Measurements from ENCODE around the gene CUTA.
A peak's percentile ranks its signal among the peaks of the same experiment; 100 is the strongest.

CUTA gene

DNA sequence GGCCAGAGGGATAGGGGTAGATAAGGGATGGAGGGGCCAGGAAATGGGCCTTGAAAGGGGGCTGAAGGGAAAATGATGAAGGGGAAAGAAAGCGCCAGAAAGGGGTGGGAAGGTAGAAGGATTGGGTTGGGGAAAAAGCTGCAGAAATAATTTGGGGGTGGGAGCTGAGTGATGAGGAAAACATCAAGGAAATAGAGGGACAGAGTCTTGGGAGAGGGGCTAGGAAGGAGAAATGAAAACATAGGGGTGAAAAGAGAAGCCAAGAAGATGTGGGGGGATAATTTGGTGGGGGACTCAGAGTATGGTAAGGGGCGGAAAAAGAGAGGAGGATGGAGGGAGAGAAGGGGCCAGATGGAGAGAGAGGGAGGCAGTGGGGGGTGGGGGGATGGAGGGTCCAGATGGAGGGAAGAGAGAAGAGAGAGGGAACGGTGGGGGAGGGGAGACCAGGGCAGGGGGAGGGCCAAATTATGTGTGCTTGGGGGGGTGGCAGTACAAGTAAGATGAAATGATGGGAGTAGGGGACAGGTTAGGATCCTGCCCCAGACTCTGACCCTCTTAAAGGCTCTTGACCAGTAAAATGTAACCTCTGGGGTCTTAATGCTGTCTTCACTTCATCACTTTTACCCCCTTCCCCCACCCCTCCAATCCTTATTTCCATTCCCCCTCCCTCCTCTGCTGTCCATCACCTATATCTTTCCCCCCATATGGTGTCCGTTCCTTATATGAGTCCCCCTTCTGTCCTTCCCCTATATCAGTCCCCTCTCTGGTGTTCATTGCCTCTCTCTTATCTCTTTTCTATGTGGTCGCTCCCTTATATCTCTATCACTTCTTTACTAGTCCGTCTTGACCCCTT lies 2.8 kb upstream of the CUTA start:
- peak in 1 of 14 donors; percentile 24 for DNase-seq

DNA sequence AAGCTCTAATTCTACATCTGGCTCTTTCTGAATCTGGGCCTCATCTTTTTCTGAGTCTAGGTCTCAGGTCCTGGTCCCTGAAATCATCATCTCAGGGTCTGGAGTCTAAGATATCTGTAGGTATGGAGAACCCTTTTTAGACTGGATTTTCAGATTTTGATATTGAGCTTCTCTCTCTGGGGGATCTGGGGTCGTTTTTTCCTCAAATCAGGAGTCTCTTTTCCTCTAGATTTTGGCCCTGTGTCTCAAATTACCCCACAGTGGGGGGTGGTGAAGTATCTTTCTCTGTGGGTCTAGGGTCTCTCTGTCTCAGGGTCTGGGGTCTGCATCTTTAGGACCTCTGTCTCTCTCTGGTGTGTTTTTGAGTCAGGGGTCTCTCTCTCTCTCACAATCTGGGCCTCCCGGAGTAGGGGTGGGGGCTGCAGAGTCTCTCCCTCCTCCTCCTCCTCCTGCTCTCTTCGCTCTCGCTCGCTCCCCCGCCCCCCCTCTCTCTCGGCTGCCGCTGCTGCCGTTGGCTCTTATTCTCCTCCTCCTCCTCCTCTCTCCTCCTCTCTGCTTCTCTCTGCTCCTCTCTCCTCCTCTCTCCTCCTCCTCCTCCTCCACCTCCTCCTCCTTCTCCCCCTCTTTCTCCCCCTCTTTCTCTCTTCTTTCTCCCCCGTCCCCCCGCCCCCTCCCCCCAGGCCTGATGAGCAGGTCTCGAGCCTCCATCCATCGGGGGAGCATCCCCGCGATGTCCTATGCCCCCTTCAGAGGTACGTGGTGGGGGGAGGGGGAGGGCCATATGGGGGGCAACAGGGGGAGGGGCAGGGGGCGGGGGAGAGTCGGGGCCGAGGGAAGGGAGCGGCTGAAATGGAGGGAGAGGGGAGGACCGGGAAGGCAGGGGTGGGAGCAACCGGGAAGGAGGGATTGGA lies 1.9 kb upstream of the CUTA start, which contains the start of gene SYNGAP1:
Gene SYNGAP1 (plus strand): TSS at position 486 of the 911 bp plus-strand sequence. CDS start 200 bp downstream, at position 686.
- peak in 5 of 14 donors; percentile 9 to 61 (median 34) for DNase-seq

DNA sequence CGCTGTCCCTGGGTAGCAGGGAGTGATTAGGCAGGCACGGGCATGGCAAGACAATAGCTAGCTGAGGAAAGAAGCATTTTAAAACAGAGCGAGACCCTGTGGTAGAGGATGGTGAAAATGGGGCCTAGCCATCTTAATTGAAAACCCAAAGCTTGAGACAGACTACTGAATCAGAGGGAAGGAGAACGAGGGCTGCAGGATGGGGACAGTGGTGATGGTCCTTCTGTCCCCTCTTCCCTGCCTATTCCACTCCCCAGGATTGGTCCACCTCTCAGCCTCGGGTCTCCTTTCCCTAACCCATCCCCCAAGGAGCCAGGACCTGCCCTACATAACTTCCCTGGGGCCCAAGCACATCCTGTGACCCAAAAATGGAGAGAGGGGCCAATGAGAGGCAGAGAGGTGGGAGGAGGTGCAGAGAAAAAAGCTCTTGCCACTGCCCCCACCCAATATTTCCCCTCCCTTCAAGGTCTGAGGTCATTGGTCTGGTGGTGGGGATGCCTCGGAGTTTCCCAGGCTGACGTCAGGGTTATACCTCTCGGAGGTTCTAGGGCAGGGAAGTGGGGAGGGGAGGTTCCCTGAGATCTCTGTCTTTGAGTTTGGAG lies 884 bp upstream of the CUTA start:
- peak in 1 of 14 donors; percentile 60 for DNase-seq

DNA sequence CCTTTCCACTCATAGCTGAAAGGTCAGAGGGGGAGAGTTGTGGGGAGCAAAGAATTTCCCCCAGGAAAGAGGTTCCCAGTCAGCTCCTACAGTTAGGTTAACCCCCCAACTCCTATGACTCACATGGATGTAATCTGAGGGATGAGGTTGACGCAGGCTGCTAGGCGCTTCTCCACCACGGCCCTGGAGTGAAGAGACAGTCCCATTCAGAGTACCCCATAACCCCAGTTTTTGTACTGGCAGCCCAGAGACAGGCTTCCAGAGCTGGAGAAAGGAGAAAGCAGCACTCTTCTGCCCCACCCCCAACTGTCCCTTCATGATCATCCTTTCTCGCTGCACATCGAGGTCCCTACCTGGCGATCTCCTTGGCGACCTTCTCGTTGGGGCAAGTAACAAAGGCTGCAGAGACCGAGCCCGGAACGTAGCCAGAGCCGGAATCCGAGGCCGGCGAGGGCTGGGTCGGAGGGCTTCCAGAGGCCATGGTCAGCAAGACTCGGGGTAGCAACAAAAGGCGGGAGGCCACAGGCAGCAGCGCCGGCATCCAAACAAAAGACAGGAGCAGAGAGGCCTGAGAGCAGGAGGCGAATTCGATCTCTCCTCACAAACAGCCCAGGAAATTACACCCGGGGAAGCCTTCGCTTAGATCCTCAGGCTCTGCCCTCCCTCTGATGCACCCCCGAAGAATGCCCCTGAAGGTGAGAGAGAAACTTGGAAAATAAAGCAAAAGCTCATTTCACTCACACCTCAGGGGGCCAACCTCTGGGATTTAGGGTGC lies 592 bp downstream of the CUTA start:
- DNase-seq: no peak

DNA sequence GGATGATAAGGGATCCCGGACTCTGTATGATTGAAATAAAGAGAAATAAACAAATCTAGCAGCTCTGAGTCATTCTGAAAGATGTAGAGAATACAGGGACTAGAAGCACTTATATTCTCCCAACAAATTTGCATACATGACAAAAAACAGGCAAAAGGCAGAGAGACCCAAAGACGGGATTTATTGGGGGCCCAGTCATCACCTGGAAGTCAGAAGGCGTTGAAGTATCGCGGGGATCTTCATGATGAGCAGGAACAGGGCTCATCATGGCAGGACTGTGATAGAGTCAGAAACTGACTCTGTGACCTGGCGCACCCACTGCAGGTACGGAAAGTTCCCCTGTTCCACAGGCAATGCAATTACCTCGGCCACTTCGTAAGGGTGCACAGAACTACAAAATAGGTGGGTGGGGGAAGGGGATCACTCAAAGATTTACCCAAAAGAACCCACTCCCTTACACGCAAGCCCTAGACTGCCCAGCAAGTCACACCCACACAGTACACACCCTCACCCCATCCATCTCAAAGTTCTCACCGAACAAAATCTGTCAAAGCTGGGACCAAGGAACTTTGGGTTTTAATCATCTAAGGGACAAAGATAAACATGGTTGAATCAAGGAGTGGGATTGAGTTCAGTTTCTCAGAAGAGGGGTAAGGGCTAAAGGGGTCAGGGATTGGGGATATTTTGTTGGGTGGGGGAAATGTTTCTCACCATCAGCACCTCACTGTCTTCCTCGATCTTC lies 1.4 kb downstream of the CUTA start:
- DNase-seq: no peak

DNA sequence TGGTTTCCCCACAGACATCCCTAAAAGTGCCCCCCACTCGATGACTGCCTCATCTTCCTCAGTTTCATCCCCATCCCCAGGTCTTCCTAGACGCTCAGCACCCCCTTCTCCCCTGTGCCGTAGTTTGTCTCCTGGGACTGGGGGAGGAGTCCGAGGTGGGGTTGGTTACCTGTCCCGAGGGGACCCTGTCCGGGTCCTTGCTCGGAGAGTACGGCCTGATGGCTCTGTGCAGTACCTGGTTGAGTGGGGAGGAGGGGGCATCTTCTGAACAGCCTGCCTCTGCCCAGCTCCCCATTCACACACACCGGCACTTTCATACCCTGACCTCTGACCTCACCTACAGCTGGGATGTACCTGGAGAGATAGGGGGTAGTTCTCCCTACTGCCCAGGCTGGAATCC lies 2.1 kb downstream of the CUTA start:
- DNase-seq: no peak

DNA sequence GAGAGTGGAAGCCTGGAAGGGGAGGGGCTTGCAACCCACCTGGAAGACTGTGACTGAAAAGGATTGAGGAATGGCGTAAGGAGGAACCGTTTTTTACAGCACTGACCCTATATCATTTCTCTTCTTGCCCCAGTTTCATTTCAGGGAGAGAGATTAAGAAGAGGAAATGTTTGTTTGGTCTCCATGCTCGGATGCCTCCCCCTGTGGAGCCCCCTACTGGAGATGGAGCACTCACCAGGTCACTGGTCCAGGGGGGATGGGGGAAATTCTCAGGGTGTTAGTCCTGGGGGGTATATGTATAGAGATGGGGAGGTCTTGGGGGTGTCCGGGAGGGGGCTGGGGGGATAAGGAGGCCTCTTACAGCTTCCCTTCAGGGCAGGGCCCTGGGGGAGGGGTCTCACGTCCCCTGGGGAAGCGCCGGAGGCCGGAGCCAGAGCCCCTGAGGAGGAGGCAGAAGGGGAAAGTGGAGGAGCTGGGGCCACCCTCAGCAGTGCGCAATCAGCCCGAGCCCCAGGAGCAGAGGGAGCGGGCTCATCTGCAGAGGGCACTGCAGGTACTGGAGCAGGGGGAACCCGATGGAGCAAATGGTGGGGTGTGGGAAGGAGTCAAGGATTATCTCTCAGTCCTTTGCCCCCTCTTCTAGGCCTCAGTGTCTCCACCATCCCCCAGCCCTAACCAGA lies 3.2 kb downstream of the CUTA start:
- DNase-seq: no peak

DNA sequence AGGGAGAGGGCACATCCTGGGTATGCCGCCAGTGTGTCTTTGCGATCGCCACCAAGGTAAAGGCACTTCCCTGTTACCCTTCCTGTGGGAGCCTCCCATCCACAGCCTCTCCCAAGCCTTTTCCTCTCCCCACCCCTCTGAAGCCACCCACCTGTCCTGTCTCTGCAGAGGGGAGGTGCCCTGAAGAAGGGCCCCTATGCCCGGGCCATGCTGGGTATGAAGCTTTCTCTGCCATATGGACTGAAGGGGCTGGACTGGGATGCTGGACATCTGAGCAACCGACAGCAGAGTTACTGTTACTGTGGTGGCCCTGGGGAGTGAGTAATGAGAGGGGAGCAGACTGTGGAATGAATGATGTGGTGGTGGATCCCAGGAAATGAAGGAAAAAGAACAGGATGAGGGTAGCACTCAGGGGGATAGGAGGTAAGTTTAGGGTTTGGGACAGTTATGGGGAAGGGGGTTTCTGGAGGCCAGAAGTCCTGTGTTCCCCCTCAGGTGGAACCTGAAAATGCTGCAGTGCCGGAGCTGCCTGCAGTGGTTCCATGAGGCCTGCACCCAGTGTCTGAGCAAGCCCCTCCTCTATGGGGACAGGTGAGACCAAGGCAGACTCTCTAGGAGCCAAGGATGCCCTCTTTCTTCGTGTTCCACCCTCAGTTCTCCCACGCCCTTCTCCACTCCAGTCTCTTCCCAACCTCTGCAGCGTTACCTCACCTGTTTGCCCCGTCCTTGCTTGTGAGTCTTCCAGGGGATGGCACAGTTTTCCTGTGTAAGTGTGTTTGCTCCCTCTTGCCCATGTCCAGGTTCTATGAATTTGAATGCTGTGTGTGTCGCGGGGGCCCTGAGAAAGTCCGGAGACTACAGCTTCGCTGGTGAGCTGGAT lies 4.4 kb downstream of the CUTA start:
- no peak for DNase-seq

DNA sequence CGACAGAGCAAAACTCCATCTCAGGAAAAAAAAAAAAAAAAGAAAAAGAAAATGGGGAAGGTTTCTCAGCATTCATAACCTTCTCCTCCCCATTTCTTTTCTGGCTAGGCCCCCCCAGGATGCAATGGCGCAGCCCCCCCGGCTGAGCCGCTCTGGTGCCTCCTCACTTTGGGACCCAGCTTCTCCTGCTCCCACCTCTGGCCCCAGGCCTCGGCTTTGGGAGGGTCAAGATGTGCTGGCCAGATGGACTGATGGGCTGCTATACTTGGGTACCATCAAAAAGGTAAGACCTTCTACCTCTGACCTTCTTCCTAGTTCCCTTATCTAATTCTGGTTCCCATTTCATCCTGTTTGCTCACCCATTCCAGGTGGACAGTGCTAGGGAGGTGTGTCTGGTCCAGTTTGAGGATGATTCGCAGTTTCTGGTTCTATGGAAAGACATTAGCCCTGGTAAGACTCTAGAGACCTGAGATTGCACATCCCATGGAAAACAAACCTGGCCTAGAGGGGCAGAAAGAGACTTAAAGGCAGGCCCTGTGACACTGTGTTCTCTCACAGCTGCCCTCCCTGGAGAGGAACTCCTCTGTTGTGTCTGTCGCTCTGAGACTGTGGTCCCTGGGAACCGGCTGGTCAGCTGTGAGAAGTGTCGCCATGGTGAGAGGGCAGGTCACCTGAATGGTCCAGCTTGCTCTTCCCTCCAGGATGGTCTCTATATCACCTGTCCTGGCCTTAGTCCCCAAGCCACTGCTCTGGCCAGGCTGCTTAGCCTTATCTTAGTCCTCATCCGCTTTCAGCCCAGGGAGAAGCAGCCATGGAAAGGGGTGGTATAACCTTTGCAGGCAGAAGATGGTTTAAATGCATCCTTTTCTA lies 5.5 kb downstream of the CUTA start:
- DNase-seq: no peak

DNA sequence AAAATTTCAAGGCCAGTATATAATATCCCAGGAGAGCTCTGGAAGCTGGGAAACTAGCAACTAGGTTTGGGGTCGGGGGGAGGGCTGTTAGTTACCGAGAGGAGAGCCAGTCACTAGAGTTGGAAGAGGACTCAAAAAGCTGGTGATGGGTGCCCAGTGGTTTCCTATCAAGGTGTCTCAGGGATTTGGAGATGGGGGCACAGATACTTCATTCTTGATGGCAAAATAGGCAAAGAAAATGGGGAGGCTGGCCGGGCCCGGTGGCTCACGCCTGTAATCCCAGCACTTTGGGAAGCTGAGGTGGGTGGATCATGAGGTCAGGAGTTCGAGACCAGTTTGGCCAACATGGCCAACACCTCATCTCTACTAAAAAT lies 6.3 kb downstream of the CUTA start:
- no peak for DNase-seq

DNA sequence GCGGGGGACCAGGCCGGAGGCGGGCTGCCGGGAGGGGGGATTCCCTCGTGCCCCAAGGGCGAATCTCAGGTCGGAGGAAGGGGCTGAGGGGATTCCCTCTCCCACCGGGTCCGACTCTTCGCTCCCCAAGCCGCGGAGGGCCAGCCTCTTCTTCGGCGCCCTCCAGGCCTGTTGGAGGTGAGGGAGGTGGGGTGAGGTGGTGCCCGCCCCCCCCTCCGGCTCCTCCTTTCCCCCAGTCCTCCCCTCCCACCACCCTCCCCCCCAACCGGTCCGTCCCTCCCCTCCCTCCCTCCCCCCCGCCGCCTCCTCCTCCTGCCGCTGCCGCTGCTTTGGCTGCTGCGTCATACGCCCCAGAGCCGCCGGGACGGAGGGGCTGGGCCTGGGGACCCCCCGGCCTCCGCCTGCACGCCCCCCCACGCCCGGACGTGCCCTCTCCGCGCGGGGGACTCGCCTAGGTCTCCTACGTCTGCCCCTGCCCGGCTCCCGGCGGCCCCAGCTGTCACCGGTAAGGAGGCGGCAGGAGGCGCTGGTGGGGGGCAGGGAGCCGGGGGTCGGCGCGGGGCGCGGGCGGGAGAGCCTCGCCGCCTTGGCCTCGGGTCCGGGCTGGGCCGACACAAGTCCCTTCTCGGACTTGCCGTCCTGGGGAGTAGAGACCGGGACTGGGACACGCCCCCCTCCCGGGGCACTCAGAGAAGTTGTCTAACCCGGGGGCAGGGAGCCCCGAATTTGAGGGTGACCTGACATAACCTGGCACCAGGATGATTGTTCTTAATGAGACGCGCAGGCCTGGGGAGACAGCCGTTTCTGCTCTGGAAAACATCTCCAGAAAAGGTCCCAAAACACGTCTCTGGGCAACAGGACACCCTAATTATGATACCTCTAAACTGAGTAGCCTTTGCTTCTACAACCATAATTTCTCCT lies 6.9 kb downstream of the CUTA start, which contains the start of gene PHF1:
Gene PHF1 (plus strand): TSS at position 304 of the 921 bp plus-strand sequence. CDS start 1,250 bp downstream, outside the sequence.
- peak in 5 of 14 donors; percentile 41 to 87 (median 51) for DNase-seq

DNA sequence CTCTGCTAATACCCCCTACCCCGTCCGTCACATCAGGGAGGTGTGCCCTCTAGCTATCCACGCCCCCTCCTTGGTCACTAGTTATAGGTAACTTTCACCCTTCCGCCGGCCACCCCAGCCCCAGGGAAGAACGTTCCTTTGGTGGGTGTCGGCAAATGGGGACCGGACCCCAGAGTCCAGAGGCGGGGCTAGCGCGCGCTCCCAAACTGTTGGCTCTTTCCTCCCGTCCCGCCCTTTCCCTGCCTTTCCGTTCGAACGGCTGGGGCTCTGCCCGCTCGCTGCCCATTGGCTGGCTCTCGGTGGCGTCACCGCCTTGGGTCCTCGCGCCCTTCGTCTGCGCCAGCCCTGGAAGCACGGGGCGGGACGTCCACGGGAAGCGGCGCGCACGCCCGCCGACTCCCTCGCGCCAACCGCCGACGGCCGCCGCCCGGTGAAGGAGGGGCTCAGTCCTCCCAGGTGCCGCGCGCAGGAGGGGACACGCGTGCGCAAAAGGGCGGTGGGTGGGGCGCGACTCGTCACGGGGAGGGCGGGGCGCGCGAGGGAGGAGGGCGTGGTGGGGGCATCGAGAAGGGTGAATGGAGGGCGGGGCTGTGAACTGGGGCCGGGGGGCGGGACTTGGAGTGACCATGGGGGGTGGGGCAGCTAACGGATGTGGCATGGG lies 7.7 kb downstream of the CUTA start:
- DNase-seq: peak; percentile 67 to 98 (median 94)

DNA sequence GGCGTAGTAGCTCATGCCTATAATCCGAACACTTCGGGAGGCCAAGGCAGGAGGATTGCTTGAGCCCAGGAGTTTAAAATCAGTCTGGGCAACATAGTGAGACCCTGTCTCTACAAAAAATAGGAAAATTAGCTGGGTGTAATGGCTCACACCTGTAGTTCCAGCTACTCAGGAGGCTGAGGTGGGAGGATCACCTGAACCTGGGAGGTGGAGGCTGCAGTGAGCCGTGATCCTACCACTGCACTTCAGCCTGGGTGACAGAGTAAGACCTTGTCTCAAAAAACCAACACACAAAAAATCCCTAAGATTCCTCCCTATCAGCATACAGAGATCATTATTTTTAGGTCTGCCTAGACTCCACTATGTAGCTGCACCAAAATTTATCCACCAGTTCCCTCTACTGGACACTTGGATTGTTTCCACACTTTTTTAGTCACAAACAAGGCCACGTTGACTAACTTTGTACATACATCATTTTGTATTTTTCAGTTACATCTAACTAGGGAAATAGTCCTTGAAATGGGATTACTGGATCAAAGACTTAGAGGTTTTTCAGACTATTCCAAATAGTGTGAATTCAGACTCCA lies 10.7 kb downstream of the CUTA start:
- no peak for DNase-seq

DNA sequence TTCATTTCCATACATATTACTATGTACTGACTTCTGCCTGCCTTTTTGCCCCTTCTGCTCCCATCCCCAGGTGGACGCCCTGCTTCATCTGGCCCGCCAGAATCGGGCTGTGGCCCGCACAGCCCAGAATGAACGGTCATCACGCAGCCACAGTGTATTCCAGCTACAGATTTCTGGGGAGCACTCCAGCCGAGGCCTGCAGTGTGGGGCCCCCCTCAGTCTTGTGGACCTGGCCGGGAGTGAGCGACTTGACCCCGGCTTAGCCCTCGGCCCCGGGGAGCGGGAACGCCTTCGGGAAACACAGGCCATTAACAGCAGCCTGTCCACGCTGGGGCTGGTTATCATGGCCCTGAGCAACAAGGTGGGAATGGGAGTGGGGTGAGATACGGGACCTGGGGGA lies 11.8 kb downstream of the CUTA start:
- no peak for DNase-seq

DNA sequence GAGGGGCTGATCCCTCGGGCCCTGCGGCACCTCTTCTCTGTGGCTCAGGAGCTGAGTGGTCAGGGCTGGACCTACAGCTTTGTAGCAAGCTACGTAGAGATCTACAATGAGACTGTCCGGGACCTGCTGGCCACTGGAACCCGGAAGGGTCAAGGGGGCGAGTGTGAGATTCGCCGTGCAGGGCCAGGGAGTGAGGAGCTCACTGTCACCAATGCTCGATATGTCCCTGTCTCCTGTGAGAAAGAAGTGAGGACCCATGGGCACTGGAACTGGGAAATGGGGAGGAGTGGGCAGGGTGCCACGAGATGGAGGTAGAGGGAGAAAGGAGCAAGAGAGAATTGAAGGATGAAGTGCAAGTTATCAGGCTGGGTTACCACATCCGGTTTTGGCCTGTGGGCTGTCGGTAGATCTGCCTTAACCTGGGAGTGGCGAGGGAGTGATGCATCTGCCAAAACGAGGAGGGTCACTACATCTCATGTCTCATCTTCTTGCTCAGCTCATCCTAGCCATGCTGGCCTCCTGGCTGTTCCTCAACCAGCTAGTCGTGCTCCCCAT lies 12.4 kb downstream of the CUTA start:
- no peak for DNase-seq

DNA sequence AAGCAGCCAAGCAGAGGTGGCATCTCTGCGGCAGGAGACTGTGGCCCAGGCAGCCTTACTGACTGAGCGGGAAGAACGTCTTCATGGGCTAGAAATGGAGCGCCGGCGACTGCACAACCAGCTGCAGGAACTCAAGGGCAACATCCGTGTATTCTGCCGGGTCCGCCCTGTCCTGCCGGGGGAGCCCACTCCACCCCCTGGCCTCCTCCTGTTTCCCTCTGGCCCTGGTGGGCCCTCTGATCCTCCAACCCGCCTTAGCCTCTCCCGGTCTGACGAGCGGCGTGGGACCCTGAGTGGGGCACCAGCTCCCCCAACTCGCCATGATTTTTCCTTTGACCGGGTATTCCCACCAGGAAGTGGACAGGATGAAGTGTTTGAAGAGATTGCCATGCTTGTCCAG lies 13.0 kb downstream of the CUTA start:
- DNase-seq: no peak

All from C1 segment of cervical spinal cord (tissue), 14 donors.